HCT116 (cell line): Measurements from ENCODE around the gene RNF208. TPM values are rescaled to one million over a fixed set of nuclear protein-coding genes. Genes with fewer than 3 reads are reported as not detected.

Experiments used
- ATAC-seq: fragments of 200-7000 bp; cut with Tn5 transposase; 2 replicates; pipeline ENCODE4 v1.9.1; 2020; ENCODE audit warnings: mild to moderate bottlenecking, moderate library complexity
- BruUV-seq: library from RNA; stranded (reverse); fragments of 400-500 nt; replicated peaks from 2 replicates; lab custom pipeline; 2021; lab: Mats Ljungman, UMichigan
- CTCF ChIA-PET: fragments of 300-600 bp; sonication (Branson Sonifier 250); formaldehyde crosslinking; loops from one replicate; lab custom pipeline; 2021; ENCODE audit warnings: antibody characterized with exemption; lab: Charles Lee
- POLR2A ChIA-PET: fragments of 300-600, 350-600 bp; sonication (Branson Sonifier 250); formaldehyde crosslinking; loops from one replicate; lab custom pipeline; 2021; ENCODE audit warnings: antibody characterized with exemption; lab: Charles Lee
- RAD21 ChIA-PET, 2 experiments: fragments of 300-600 bp; sonication (Branson Sonifier 250); formaldehyde crosslinking; loops; one replicate each; lab custom pipeline; 2023; ENCODE audit warnings: low total read pairs in 2 of 2; ENCODE audit not compliant: uncharacterized antibody in 2 of 2, unreplicated experiment in 2 of 2, low non-redundant PET in 1 of 2; lab: Charles Lee
- DNase-seq: peaks from one replicate; pipeline ENCODE4 v3.0.0-alpha.2; 2010; ENCODE audit warnings: low read depth, low spot score
- H2AFZ ChIP-seq: fragments of 200-600 bp; shearing (Covaris generic), sonication (generic); 2 replicates; pipeline ENCODE4 v1.6.1; 2017; ENCODE audit warnings: low read depth, mixed run types, mixed read lengths, antibody characterized with exemption, low read length; ENCODE audit not compliant: poor library complexity, severe bottlenecking
- H3K27ac ChIP-seq: 2 replicates; pipeline ENCODE4 v1.5.1; 2012; ENCODE audit warnings: low read depth, low read length
- H3K27me3 ChIP-seq: fragments of 200-600 bp; sonication (generic); 2 replicates; pipeline ENCODE4 v1.6.1; 2016; ENCODE audit warnings: mixed run types, low read length, mixed read lengths; ENCODE audit not compliant: insufficient read depth
- H3K36me3 ChIP-seq, 2 experiments: fragments of 200-500 bp in 1 of 2; fragments of 200-600 bp in 1 of 2; sonication (Bioruptor generic) in 1 of 2; sonication (generic) in 1 of 2; 2 replicates each; pipeline versions ENCODE4 v1.5.1 to v1.6.1; 2014 to 2016; ENCODE audit warnings: low read length in 2 of 2, inconsistent platforms in 1 of 2, mixed read lengths in 1 of 2, mixed run types in 1 of 2; ENCODE audit not compliant: insufficient read depth in 2 of 2, control insufficient read depth in 1 of 2
- H3K4me1 ChIP-seq, 2 experiments: fragments of 200-600 bp in 1 of 2; sonication (generic) in 1 of 2; 2 replicates each; pipeline versions ENCODE4 v1.5.1 to v1.6.1; 2012 to 2017; ENCODE audit warnings: low read length in 2 of 2, inconsistent platforms in 1 of 2, mild to moderate bottlenecking in 1 of 2, mixed read lengths in 1 of 2, mixed run types in 1 of 2, moderate library complexity in 1 of 2; ENCODE audit not compliant: insufficient read depth in 2 of 2, control insufficient read depth in 1 of 2
- H3K4me2 ChIP-seq: fragments of 200-600 bp; sonication (generic); 2 replicates; pipeline ENCODE4 v1.6.1; 2017; ENCODE audit warnings: mixed run types, low read length, mixed read lengths
- H3K4me3 ChIP-seq, 2 experiments: fragments of 200-600 bp in 1 of 2; sonication (generic) in 1 of 2; replicated peaks in 1 of 2; 2 replicates each; pipeline ENCODE4 v1.5.1; 2011 to 2016; ENCODE audit warnings: low read length in 2 of 2, control low read depth in 1 of 2, low read depth in 1 of 2, mild to moderate bottlenecking in 1 of 2, mixed read lengths in 1 of 2, mixed run types in 1 of 2
- H3K79me2 ChIP-seq: fragments of 200-600 bp; sonication (generic); 2 replicates; pipeline ENCODE4 v1.6.1; 2017; ENCODE audit warnings: mild to moderate bottlenecking, mixed run types, low read length, moderate library complexity, mixed read lengths; ENCODE audit not compliant: insufficient read depth
- H3K9ac ChIP-seq: fragments of 200-600 bp; sonication (generic); 2 replicates; pipeline ENCODE4 v1.6.1; 2016; ENCODE audit warnings: low read length, mixed read lengths
- H3K9me2 ChIP-seq: fragments of 200-600 bp; sonication (generic), shearing (Covaris generic); 2 replicates; pipeline ENCODE4 v1.6.1; 2017; ENCODE audit warnings: mixed run types, mild to moderate bottlenecking, moderate library complexity; ENCODE audit not compliant: insufficient read depth
- H3K9me3 ChIP-seq, 2 experiments: fragments of 200-500 bp in 1 of 2; fragments of 200-600 bp in 1 of 2; sonication (Bioruptor generic) in 1 of 2; sonication (generic) in 1 of 2; 2 replicates each; pipeline ENCODE4 v1.6.1; 2014 to 2017; ENCODE audit warnings: low read length in 2 of 2, mixed read lengths in 2 of 2, inconsistent platforms in 1 of 2, low read depth in 1 of 2, mild to moderate bottlenecking in 1 of 2, mixed run types in 1 of 2, moderate library complexity in 1 of 2; ENCODE audit not compliant: control insufficient read depth in 1 of 2, insufficient read depth in 1 of 2
- H4K20me1 ChIP-seq: fragments of 200-600 bp; sonication (generic), shearing (Covaris generic); 2 replicates; pipeline ENCODE4 v1.6.1; 2017; ENCODE audit warnings: mixed run types, mild to moderate bottlenecking, moderate library complexity; ENCODE audit not compliant: insufficient read depth
- CTCF ChIP-seq, 3 experiments: fragments of 200-600 bp in 1 of 3; sonication (generic) in 1 of 3; IDR thresholded peaks in 2 of 3; conservative IDR thresholded peaks in 1 of 3; 2 replicates each; pipeline ENCODE4 v1.5.1; 2012 to 2017; ENCODE audit warnings: low read depth in 2 of 3, low read length in 2 of 3, antibody characterized with exemption in 1 of 3, borderline replicate concordance in 1 of 3, control low read depth in 1 of 3, mild to moderate bottlenecking in 1 of 3, mixed read lengths in 1 of 3, mixed run types in 1 of 3, moderate library complexity in 1 of 3; ENCODE audit not compliant: insufficient read depth in 1 of 3
- ELF1 ChIP-seq: IDR thresholded peaks from 2 replicates; pipeline ENCODE4 v1.6.1; 2012; ENCODE audit warnings: low read depth, borderline replicate concordance
- POLR2A ChIP-seq: IDR thresholded peaks from 2 replicates; pipeline ENCODE4 v1.7.0; 2011; ENCODE audit warnings: borderline replicate concordance; ENCODE audit not compliant: insufficient read depth, insufficient read length; ENCODE audit errors: extremely low read depth
- POLR2AphosphoS5 ChIP-seq: IDR thresholded peaks from 2 replicates; pipeline ENCODE4 v1.6.1; 2011; ENCODE audit warnings: mild to moderate bottlenecking, low read depth, low read length, moderate library complexity
- ZBTB33 ChIP-seq: IDR thresholded peaks from 2 replicates; pipeline ENCODE4 v1.6.1; 2011; ENCODE audit warnings: mild to moderate bottlenecking, low read length, moderate library complexity; ENCODE audit not compliant: insufficient replicate concordance; ENCODE audit errors: extremely low read depth
- intact Hi-C: fragments of 100-400 bp; cut with micrococcal nuclease; formaldehyde crosslinking; loops from 2 replicates; pipeline ENCODE4 v1.10.0; 2022
- total RNA-seq: library from RNA; stranded (reverse); gene quantifications from one replicate; pipeline ENCODE4 v1.2.1, GENCODE V29; 2021; ENCODE audit not compliant: unreplicated experiment

Gene RNF208
- total RNA-seq, 1 experiment from 2014 or later, result 26.1 TPM

GRCh38 chr9:137190315-137190856 is 31.7 kb downstream of the RNF208 start:
- POLR2A ChIA-PET, result interaction anchor here (0.7 to 3.5 kb wide), 2 partner anchors 8 to 64 kb away, joined by 3 to 20 read pairs; no protein-coding TSS in a partner anchor
- peaks cover 25 to 45% of the 10 kb centered on the region in 2 experiments for H3K4me1 ChIP-seq
- TF ChIP-seq ZBTB33 (no peak), ELF1 (no peak), POLR2AphosphoS5 (0 out of 2 replicates have a peak, but pooled peaks have one; percentile 22), POLR2A (no peak), CTCF (IDR thresholded peaks at IDR 0.05 in 2 of 3, conservative IDR thresholded peaks at IDR 0.05 in 1 of 3; ENCODE audit: borderline replicate concordance in 1 of 3, insufficient read depth in 1 of 3, low read depth in 2 of 3, low read length in 2 of 3) (peak in 2 of 3 experiments; percentile 30 to 40; a peak in 3 of 6 replicates)
- BruUV-seq, result no TSS peak
- H2AFZ ChIP-seq, result no peak overlapping the region
- ATAC-seq, result no peak
- no peak for DNase-seq
- CTCF ChIA-PET, result interaction anchor here (0.7 to 1.3 kb wide), 3 partner anchors 70 to 155 kb away, joined by 3 to 4 read pairs (median 3); partner anchors contain the start of gene MAN1B1
- H3K27ac ChIP-seq, result peak overlapping the region; percentile 99; the same call in 1 of the 2 replicates
- RAD21 ChIA-PET, result interaction anchor here in 1 of 2 experiments (0.6 kb wide), 1 partner anchor 33 kb away, joined by 5 read pairs; no protein-coding TSS in a partner anchor
- H3K79me2 ChIP-seq, result peaks cover 57% of the 10 kb centered on the region
- H3K9ac ChIP-seq, result peak overlapping the region; percentile 94
- H3K27me3 ChIP-seq, result no peaks in the 10 kb centered on the region
- peak overlapping the region; percentile 98 for H3K4me2 ChIP-seq
- intact Hi-C loops, result no loop called here
- H3K36me3 ChIP-seq, result peaks cover 0 to 23% of the 10 kb centered on the region in 2 experiments; a peak in 1 of 4 replicates
- no peaks in the 10 kb centered on the region for H3K9me2 ChIP-seq
- peak overlapping the region in 1 of 2 experiments; percentile 100; a peak in 2 of 4 replicates for H3K4me3 ChIP-seq
- H4K20me1 ChIP-seq, result no peaks in the 10 kb centered on the region
- no peaks in the 10 kb centered on the region for H3K9me3 ChIP-seq
